ENCODE measurements around the gene STRBP.

DNA sequence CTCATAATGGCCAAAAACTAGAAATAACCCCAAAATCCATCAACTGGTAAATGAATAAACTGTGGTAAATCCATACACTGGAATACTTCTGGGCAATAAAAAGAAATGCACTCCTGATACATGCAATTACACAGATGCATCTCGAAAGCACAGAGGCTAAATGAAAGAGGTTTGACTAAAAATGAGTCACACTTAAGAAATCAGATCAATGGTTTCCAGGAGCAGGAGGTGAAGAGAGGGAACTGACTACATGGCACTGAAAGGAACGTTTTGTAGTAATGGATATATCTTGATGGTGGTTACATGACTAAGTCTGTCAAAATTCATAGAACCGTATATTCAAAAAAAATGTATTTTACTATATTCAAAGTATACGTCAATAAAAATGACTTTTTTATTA lies 42.4 kb downstream of the STRBP start:
- TF ChIP-seq EZH2 (optimal IDR thresholded peaks at IDR 0.05; ENCODE audit: low read depth, low read length) (no peak), EZH2phosphoT487 (IDR thresholded peaks at IDR 0.05; ENCODE audit: low read length) (no peak)
- TF ChIP-seq, protein P1, sequence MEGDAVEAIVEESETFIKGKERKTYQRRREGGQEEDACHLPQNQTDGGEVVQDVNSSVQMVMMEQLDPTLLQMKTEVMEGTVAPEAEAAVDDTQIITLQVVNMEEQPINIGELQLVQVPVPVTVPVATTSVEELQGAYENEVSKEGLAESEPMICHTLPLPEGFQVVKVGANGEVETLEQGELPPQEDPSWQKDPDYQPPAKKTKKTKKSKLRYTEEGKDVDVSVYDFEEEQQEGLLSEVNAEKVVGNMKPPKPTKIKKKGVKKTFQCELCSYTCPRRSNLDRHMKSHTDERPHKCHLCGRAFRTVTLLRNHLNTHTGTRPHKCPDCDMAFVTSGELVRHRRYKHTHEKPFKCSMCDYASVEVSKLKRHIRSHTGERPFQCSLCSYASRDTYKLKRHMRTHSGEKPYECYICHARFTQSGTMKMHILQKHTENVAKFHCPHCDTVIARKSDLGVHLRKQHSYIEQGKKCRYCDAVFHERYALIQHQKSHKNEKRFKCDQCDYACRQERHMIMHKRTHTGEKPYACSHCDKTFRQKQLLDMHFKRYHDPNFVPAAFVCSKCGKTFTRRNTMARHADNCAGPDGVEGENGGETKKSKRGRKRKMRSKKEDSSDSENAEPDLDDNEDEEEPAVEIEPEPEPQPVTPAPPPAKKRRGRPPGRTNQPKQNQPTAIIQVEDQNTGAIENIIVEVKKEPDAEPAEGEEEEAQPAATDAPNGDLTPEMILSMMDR (IDR thresholded peaks at IDR 0.05; ENCODE audit: low read length), result no peak
